Omental fat pad (tissue), 4 donors: Measurements from ENCODE around the gene RPL18. TPM values are rescaled to one million over a fixed set of nuclear protein-coding genes. Genes with fewer than 3 reads are reported as not detected.
"Not testable (repeated sequence)": the region's sequence is repeated elsewhere in the genome, so short reads cannot be mapped to it uniquely, and the experiment has no call there.

ENCODE experiments used
- ATAC-seq: fragments of 150-250 bp; one replicate; pipeline ENCODE4 v1.9.1; 2016; ENCODE audit warnings: mild to moderate bottlenecking, moderate library complexity; ENCODE audit not compliant: low FRiP score
- DNase-seq: peaks from one replicate; pipeline ENCODE4 v3.0.0-alpha.2; 2019; ENCODE audit warnings: low spot score
- CTCF ChIP-seq, 3 donors: fragments of 450-650 bp; IDR thresholded peaks; one replicate each; pipeline ENCODE4 v1.5.1; 2016 to 2017; ENCODE audit warnings: antibody characterized with exemption in 3 of 3, mild to moderate bottlenecking in 3 of 3, moderate library complexity in 2 of 3
- total RNA-seq, 4 donors: library from RNA; depleted of rRNA; stranded (reverse); fragments of >200 nt; gene quantifications; one replicate each; pipeline ENCODE4 v1.1.0, GENCODE V29; 2016

The RPL18 gene
- total RNA-seq, 4 donors from 2014 or later = 1,539 to 2,303 (median 1,904) TPM

DNA sequence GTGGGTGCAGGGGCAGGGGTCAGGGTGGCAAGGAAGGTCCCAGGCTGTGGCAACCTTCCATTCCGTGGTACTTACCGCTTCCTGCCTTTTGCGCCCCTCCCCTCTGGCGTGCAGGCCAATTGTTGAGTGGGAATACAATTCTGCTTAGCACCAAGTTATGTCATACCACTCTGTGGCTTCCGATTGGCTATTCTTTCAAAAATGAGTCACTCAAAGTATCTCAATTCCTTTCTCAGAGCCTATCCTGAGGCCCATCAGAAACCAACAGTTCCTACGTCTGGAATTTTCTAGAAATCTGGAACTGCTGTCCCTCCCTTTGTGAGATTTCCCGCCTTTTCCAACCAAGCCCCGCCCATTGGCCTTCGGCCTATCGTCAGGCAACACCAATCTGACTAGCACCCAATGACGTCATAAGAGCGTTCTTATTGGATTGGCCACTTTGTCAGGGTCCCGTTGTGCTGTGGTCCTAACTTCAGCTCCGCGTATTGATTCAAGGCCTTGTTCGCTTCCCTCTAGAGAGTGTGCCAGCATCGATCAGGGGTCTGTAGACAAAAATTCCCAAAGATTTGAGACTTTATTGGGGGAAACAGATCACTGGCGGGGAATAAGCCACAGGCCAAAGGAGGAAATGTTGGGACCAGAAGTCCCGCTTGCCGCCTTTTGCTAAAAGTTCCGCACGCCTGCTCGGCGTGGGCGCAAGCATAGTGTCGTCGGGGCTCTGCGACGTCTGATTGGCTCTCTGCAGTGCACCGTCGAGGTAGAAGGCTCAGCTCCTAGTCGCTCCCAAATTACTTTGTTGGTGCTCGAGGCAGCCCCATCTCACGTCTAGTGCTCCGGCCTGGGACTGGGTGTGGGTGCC is 42.1 kb upstream of the RPL18 start:
- DNase-seq (peak; percentile 66), ATAC-seq (peak; percentile 75)
- no peak for TF ChIP-seq CTCF (IDR thresholded peaks at IDR 0.05)

GRCh38 chr19:48659768-48660167 is 40.8 kb upstream of the RPL18 start:
- ATAC-seq (no peak), DNase-seq (no peak)
- TF ChIP-seq CTCF (IDR thresholded peaks at IDR 0.05) = no peak

DNA sequence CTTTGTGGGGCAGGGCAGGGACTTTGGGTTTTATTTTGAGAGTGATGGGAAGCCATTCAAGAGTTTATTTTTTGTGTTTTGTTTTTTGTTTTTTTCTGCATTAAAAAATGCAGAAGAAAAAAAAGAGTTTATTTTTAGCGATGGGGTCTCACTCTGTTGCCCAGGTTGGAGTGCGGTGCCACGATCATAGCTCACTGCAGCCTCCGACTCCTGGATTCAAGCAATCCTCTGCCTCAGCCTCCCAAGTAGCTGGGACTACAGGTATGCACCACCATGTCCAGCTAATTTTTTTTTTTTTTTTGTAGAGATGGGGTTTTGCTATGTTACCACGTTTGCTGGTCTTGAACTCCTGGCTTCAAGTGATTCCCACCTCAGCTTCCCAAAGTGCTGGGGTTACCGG is 39.5 kb upstream of the RPL18 start:
- DNase-seq (no peak), ATAC-seq (no peak)
- no peak for TF ChIP-seq CTCF (IDR thresholded peaks at IDR 0.05)

DNA sequence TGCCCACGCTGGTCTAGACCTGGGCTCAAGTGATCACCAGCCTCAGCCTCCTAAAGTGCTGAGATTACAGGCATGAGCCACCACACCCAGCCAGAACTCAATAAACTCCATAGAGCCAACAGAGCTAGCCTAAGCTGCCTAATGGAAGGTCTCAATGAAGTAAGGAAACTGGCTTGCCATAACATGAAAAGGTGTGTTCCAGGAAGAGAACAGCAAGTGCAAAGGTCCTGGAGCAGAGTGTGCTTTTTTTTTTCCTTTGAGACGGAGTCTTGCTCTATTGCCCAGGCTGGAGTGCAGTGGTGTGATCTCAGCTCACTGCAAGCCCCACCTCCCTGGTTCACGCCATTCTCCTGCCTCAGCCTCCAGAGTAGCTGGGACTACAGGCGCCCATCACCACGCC is 38.9 kb upstream of the RPL18 start:
- ATAC-seq, DNase-seq: not testable (repeated sequence)

DNA sequence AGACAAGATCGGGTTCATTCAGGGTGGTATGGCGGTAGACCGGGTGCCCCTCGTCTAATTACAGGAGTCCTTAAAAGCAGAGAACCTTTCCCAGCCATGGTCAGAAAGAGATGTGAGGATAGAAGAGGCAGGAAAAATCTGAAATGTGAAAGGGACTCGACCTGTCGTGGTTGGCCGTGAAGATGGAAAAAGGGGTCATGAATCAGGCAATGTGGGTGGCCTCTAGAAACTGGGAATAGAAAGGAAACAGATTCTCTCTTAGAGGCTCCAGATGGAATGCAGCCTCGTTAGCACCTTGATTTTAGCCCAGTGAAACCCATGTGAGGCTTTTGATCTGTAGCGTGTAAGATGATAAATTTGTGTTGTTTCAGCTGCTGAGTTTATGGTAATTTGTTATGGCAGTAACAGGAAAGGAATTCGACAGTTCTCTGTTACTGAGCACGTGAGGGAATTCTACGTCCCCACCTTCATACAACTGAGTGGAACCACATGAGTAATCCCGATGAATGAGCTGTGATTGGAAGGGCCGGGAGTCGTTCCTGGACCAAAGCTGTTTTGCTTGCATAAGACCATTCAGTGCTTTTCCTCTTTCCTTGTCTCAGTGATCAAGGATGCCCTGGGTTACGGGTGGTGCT is 38.0 kb upstream of the RPL18 start:
- no peak for TF ChIP-seq CTCF (IDR thresholded peaks at IDR 0.05)
- ATAC-seq = peak; percentile 80
- DNase-seq = no peak

DNA sequence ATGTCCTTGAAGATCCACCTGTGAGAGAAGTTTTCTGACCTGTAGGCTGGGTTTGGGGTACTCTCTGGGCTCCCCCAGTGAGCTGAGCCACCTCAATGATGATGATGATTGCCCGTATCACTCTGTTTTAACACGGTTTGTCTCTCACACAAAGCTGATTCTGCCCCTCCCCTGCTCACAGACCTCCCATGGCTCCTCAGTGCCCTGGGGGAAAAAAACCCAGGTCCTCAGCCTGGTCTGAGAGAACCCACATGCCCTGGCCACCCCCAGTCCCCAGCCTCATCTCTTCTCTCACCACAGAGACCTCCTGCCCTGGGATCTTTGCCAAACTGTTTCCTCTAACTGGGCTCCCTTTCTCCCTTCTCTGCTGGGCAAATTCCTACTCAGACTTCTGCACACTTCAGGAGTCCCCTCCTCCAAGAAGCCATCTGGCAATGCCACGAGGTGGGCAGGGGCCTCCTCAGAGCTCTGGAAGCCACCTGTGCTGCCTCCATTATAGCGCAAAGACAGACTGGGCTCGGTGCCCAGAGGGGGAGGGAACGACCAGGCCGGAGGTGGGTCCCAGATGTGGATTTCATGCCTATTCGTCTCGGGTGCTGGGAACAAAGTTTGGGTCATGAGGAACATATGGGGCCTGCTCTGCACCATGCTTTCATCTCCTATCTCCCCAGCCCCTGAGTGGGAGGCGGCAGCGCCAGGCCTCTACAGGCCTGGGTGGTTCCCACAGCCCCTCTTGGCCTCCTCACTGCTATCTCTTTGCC is 35.5 kb upstream of the RPL18 start:
- ATAC-seq (no peak), DNase-seq (no peak)
- no peak for TF ChIP-seq CTCF (IDR thresholded peaks at IDR 0.05)

DNA sequence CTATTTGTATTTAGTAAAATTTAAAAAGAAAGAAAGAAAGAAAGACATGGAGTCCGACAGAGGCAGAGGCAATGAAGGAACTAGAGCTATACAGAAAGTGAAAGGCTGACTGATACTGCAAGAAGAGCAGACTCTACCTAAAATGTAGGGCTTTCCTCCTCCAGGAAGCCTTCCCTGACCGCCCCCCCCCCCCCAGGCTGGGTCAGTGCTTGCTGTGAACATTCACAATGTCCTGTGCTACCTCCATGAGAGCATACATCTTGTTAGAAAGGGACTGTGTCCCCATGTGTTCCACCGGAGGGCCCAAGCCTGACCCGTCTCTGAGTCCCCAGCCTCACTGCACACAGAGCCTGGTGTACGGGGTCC is 32.7 kb upstream of the RPL18 start:
- DNase-seq (no peak), ATAC-seq (no peak)
- no peak for TF ChIP-seq CTCF (IDR thresholded peaks at IDR 0.05)
